Subcutaneous abdominal adipose tissue (tissue), 5 donors: Measurements from ENCODE around the gene ZNF148.

Experiments
- H3K27ac ChIP-seq: one replicate; pipeline ENCODE4 v1.7.0; 2013; ENCODE audit warnings: low read depth, mild to moderate bottlenecking, inconsistent platforms, low read length, moderate library complexity
- H3K27me3 ChIP-seq, 5 donors: one replicate each; pipeline ENCODE4 v1.7.0; 2013; ENCODE audit warnings: low read length in 5 of 5, inconsistent platforms in 1 of 5; ENCODE audit not compliant: control insufficient read depth in 5 of 5, insufficient read depth in 4 of 5
- H3K36me3 ChIP-seq, 5 donors: one replicate each; pipeline ENCODE4 v1.7.0; 2013; ENCODE audit warnings: low read length in 5 of 5; ENCODE audit not compliant: control insufficient read depth in 5 of 5, insufficient read depth in 5 of 5
- H3K4me1 ChIP-seq, 5 donors: one replicate each; pipeline ENCODE4 v1.7.0; 2013; ENCODE audit warnings: low read length in 5 of 5, mild to moderate bottlenecking in 3 of 5, moderate library complexity in 1 of 5; ENCODE audit not compliant: control insufficient read depth in 5 of 5, insufficient read depth in 5 of 5
- H3K4me3 ChIP-seq, 5 donors: one replicate each; pipeline ENCODE4 v1.7.0; 2013; ENCODE audit warnings: low read length in 5 of 5, low read depth in 1 of 5
- H3K9ac ChIP-seq, 5 donors: one replicate each; pipeline ENCODE4 v1.7.0; 2013; ENCODE audit warnings: low read length in 5 of 5, mild to moderate bottlenecking in 4 of 5, moderate library complexity in 3 of 5
- H3K9me3 ChIP-seq, 5 donors: one replicate each; pipeline ENCODE4 v1.7.0; 2013; ENCODE audit warnings: low read length in 5 of 5; ENCODE audit not compliant: control insufficient read depth in 5 of 5
- donor health status: healthy.
- donor health status: healthy.
- donor health status: healthy.
- donor health status: healthy.
- donor health status: healthy.

ZNF148 gene

GRCh38 chr3:125357032-125357658 lies 18.0 kb downstream of the ZNF148 start:
- Histone ChIP-seq H3K36me3 (no peaks in the 10 kb centered on the region), H3K9ac (peak overlapping the region in 4 of 5 donors; percentile 61 to 78 (median 70)), H3K27me3 (no peaks in the 10 kb centered on the region), H3K27ac (peak overlapping the region; percentile 51), H3K4me3 (peak overlapping the region; percentile 54 to 78 (median 66)), H3K9me3 (no peaks in the 10 kb centered on the region), H3K4me1 (peaks cover 0 to 29% (median 25%) of the 10 kb centered on the region in 5 donors)

GRCh38 chr3:125356140-125357026 lies 18.7 kb downstream of the ZNF148 start:
- Histone ChIP-seq H3K9ac (peak overlapping the region in 4 of 5 donors; percentile 61 to 78 (median 70)), H3K27me3 (no peaks in the 10 kb centered on the region), H3K36me3 (no peaks in the 10 kb centered on the region), H3K27ac (peak overlapping the region; percentile 51), H3K4me1 (peaks cover 0 to 29% (median 25%) of the 10 kb centered on the region in 5 donors), H3K4me3 (peak overlapping the region; percentile 54 to 78 (median 66)), H3K9me3 (no peaks in the 10 kb centered on the region)

GRCh38 chr3:125353659-125354058 lies 21.5 kb downstream of the ZNF148 start:
- peaks cover 0 to 27% (median 21%) of the 10 kb centered on the region in 5 donors for H3K4me1 ChIP-seq

GRCh38 chr3:125353128-125353527 lies 22.0 kb downstream of the ZNF148 start:
- H3K4me3 ChIP-seq: no peak overlapping the region
- H3K27ac ChIP-seq: no peak overlapping the region
- H3K4me1 ChIP-seq: peaks cover 0 to 27% (median 21%) of the 10 kb centered on the region in 5 donors
- H3K36me3 ChIP-seq: no peaks in the 10 kb centered on the region
- no peaks in the 10 kb centered on the region for H3K9me3 ChIP-seq
- no peak overlapping the region for H3K9ac ChIP-seq
- H3K27me3 ChIP-seq: no peaks in the 10 kb centered on the region

More at GRCh38 chr3:125353659-125354058, 21.5 kb downstream of the ZNF148 start:
- Histone ChIP-seq H3K9me3 (no peaks in the 10 kb centered on the region), H3K27ac (no peak overlapping the region), H3K27me3 (no peaks in the 10 kb centered on the region), H3K36me3 (no peaks in the 10 kb centered on the region), H3K4me3 (no peak overlapping the region), H3K9ac (no peak overlapping the region)

- H3K9ac ChIP-seq: no peak overlapping the region
- no peaks in the 10 kb centered on the region for H3K27me3 ChIP-seq
- H3K4me3 ChIP-seq: no peak overlapping the region
- H3K4me1 ChIP-seq: peaks cover 0 to 20% (median 9%) of the 10 kb centered on the region in 5 donors
- no peaks in the 10 kb centered on the region for H3K36me3 ChIP-seq
- no peaks in the 10 kb centered on the region for H3K9me3 ChIP-seq
- H3K27ac ChIP-seq: no peak overlapping the region
Measured at GRCh38 chr3:125351814-125352456, 23.2 kb downstream of the ZNF148 start.

GRCh38 chr3:125351152-125351551 lies 24.0 kb downstream of the ZNF148 start:
- no peak overlapping the region for H3K4me3 ChIP-seq
- no peak overlapping the region for H3K9ac ChIP-seq
- H3K27me3 ChIP-seq: no peaks in the 10 kb centered on the region
- no peak overlapping the region for H3K27ac ChIP-seq
- H3K4me1 ChIP-seq: peaks cover 0 to 13% (median 3%) of the 10 kb centered on the region in 5 donors
- no peaks in the 10 kb centered on the region for H3K9me3 ChIP-seq
- no peaks in the 10 kb centered on the region for H3K36me3 ChIP-seq

- H3K9me3 ChIP-seq: no peaks in the 10 kb centered on the region
- H3K4me1 ChIP-seq: peaks cover 0 to 8% (median under 1%) of the 10 kb centered on the region in 5 donors
- no peak overlapping the region for H3K27ac ChIP-seq
Measured at GRCh38 chr3:125350597-125350996, 24.5 kb downstream of the ZNF148 start.

GRCh38 chr3:125349556-125350165 lies 25.5 kb downstream of the ZNF148 start:
- H3K27me3 ChIP-seq: no peaks in the 10 kb centered on the region
- H3K36me3 ChIP-seq: no peaks in the 10 kb centered on the region
- H3K4me3 ChIP-seq: no peak overlapping the region
- no peaks in the 10 kb centered on the region for H3K9me3 ChIP-seq
- no peak overlapping the region for H3K27ac ChIP-seq
- H3K9ac ChIP-seq: no peak overlapping the region
- peaks cover 0 to 8% (median 0%) of the 10 kb centered on the region in 5 donors for H3K4me1 ChIP-seq

More at GRCh38 chr3:125350597-125350996, 24.5 kb downstream of the ZNF148 start:
- Histone ChIP-seq H3K27me3 (no peaks in the 10 kb centered on the region), H3K9ac (no peak overlapping the region), H3K4me3 (no peak overlapping the region), H3K36me3 (no peaks in the 10 kb centered on the region)

- H3K9ac ChIP-seq: no peak overlapping the region
- H3K4me1 ChIP-seq: peaks cover 0 to 8% (median 0%) of the 10 kb centered on the region in 5 donors
- H3K9me3 ChIP-seq: no peaks in the 10 kb centered on the region
- H3K4me3 ChIP-seq: no peak overlapping the region
- no peaks in the 10 kb centered on the region for H3K36me3 ChIP-seq
- no peaks in the 10 kb centered on the region for H3K27me3 ChIP-seq
- no peak overlapping the region for H3K27ac ChIP-seq
Measured at GRCh38 chr3:125349055-125349454, 26.1 kb downstream of the ZNF148 start.
